ENCODE data around the gene GPX3. TPM values are rescaled to one million over a fixed set of nuclear protein-coding genes. Genes with fewer than 3 reads are reported as not detected.

The GPX3 gene
- total RNA-seq, 1 experiment from 2014 or later = 3.3 TPM

- DNase-seq = no peak
- no peak overlapping the region for H3K4me3 ChIP-seq
Measured at GRCh38 chr5:151053796-151054462, 33.5 kb downstream of the GPX3 start.

GRCh38 chr5:151054709-151055108, 34.3 kb downstream of the GPX3 start:
- Histone ChIP-seq H3K36me3 (peaks cover 19% of the 10 kb centered on the region), H3K27me3 (no peaks in the 10 kb centered on the region), H3K4me1 (no peaks in the 10 kb centered on the region), H3K9me3 (replicated peaks) (no peaks in the 10 kb centered on the region), H3K4me3 (no peak overlapping the region), H3K27ac (no peak overlapping the region)
- no peak for DNase-seq

More at GRCh38 chr5:151053796-151054462, 33.5 kb downstream of the GPX3 start:
- H3K9me3 ChIP-seq (replicated peaks) = no peaks in the 10 kb centered on the region
- H3K4me1 ChIP-seq = no peaks in the 10 kb centered on the region
- H3K36me3 ChIP-seq = peaks cover 17% of the 10 kb centered on the region
- H3K27me3 ChIP-seq = no peaks in the 10 kb centered on the region
- H3K27ac ChIP-seq = no peak overlapping the region

- H3K36me3 ChIP-seq = peaks cover 19% of the 10 kb centered on the region
Measured at GRCh38 chr5:151055336-151055735, 34.9 kb downstream of the GPX3 start.

GRCh38 chr5:151056379-151057325, 36.3 kb downstream of the GPX3 start:
- peaks cover 15% of the 10 kb centered on the region for H3K36me3 ChIP-seq
- H3K27me3 ChIP-seq = no peaks in the 10 kb centered on the region
- H3K4me1 ChIP-seq = peaks cover 4% of the 10 kb centered on the region; the same call in 1 of the 2 replicates
- no peak overlapping the region for H3K27ac ChIP-seq
- H3K9me3 ChIP-seq (replicated peaks) = no peaks in the 10 kb centered on the region
- no peak for DNase-seq
- H3K4me3 ChIP-seq = no peak overlapping the region

More at GRCh38 chr5:151055336-151055735, 34.9 kb downstream of the GPX3 start:
- Histone ChIP-seq H3K4me1 (peaks cover 4% of the 10 kb centered on the region; the same call in 1 of the 2 replicates), H3K27me3 (no peaks in the 10 kb centered on the region), H3K9me3 (replicated peaks) (no peaks in the 10 kb centered on the region), H3K27ac (no peak overlapping the region), H3K4me3 (no peak overlapping the region)
- no peak for DNase-seq

GRCh38 chr5:151058301-151058700, 37.9 kb downstream of the GPX3 start:
- no peak for DNase-seq
- H3K36me3 ChIP-seq = peaks cover 25% of the 10 kb centered on the region
- H3K4me1 ChIP-seq = peaks cover 6% of the 10 kb centered on the region; the same call in 1 of the 2 replicates
- no peaks in the 10 kb centered on the region for H3K9me3 ChIP-seq (replicated peaks)
- H3K4me3 ChIP-seq = no peak overlapping the region
- H3K27ac ChIP-seq = no peak overlapping the region
- H3K27me3 ChIP-seq = no peaks in the 10 kb centered on the region

GRCh38 chr5:151058891-151059489, 38.6 kb downstream of the GPX3 start:
- Histone ChIP-seq H3K9me3 (replicated peaks) (no peaks in the 10 kb centered on the region), H3K27me3 (no peaks in the 10 kb centered on the region), H3K4me1 (peaks cover 11% of the 10 kb centered on the region; the same call in 1 of the 2 replicates), H3K36me3 (peaks cover 25% of the 10 kb centered on the region), H3K4me3 (no peak overlapping the region), H3K27ac (0 out of 2 replicates have a peak overlapping the region, but pooled peaks have one; percentile 8)
- no peak for DNase-seq

GRCh38 chr5:151060742-151061141, 40.4 kb downstream of the GPX3 start:
- Histone ChIP-seq H3K4me1 (peaks cover 11% of the 10 kb centered on the region; the same call in 1 of the 2 replicates), H3K9me3 (replicated peaks) (no peaks in the 10 kb centered on the region), H3K27me3 (no peaks in the 10 kb centered on the region), H3K27ac (no peak overlapping the region), H3K36me3 (peaks cover 25% of the 10 kb centered on the region), H3K4me3 (no peak overlapping the region)
- no peak for DNase-seq

GRCh38 chr5:151062405-151063141, 42.2 kb downstream of the GPX3 start:
- no peaks in the 10 kb centered on the region for H3K27me3 ChIP-seq
- H3K4me3 ChIP-seq = no peak overlapping the region
- H3K9me3 ChIP-seq (replicated peaks) = no peaks in the 10 kb centered on the region
- no peak overlapping the region; the same call in 1 of the 2 replicates for H3K27ac ChIP-seq
- peaks cover 25% of the 10 kb centered on the region for H3K36me3 ChIP-seq
- peaks cover 11% of the 10 kb centered on the region; the same call in 1 of the 2 replicates for H3K4me1 ChIP-seq
- no peak for DNase-seq

- no peak overlapping the region for H3K4me3 ChIP-seq
- peaks cover 25% of the 10 kb centered on the region for H3K36me3 ChIP-seq
- DNase-seq = peak; percentile 41 to 47
- no peaks in the 10 kb centered on the region for H3K27me3 ChIP-seq
- H3K9me3 ChIP-seq (replicated peaks) = no peaks in the 10 kb centered on the region
- H3K27ac ChIP-seq = peak overlapping the region; percentile 20
- H3K4me1 ChIP-seq = peaks cover 14% of the 10 kb centered on the region
Measured at GRCh38 chr5:151063142-151063989, 43.0 kb downstream of the GPX3 start.

- Histone ChIP-seq H3K27ac (no peak overlapping the region), H3K4me1 (peaks cover 25% of the 10 kb centered on the region)
Measured at GRCh38 chr5:151064916-151065499, 44.6 kb downstream of the GPX3 start.

GRCh38 chr5:151065609-151066008, 45.2 kb downstream of the GPX3 start:
- no peak for DNase-seq
- Histone ChIP-seq H3K27me3 (no peaks in the 10 kb centered on the region), H3K36me3 (peaks cover 14% of the 10 kb centered on the region), H3K4me3 (no peak overlapping the region), H3K4me1 (peaks cover 29% of the 10 kb centered on the region), H3K9me3 (replicated peaks) (no peaks in the 10 kb centered on the region), H3K27ac (no peak overlapping the region)

More at GRCh38 chr5:151064916-151065499, 44.6 kb downstream of the GPX3 start:
- H3K9me3 ChIP-seq (replicated peaks) = no peaks in the 10 kb centered on the region
- no peak for DNase-seq
- peaks cover 18% of the 10 kb centered on the region for H3K36me3 ChIP-seq
- H3K27me3 ChIP-seq = no peaks in the 10 kb centered on the region
- no peak overlapping the region for H3K4me3 ChIP-seq

- H3K36me3 ChIP-seq = peaks cover 10% of the 10 kb centered on the region
- H3K4me1 ChIP-seq = peaks cover 31% of the 10 kb centered on the region
Measured at GRCh38 chr5:151066920-151067319, 46.5 kb downstream of the GPX3 start.

More at GRCh38 chr5:151066920-151067319, 46.5 kb downstream of the GPX3 start:
- Histone ChIP-seq H3K9me3 (replicated peaks) (no peaks in the 10 kb centered on the region), H3K4me3 (no peak overlapping the region), H3K27ac (no peak overlapping the region), H3K27me3 (no peaks in the 10 kb centered on the region)
- DNase-seq = no peak
